HEK293T (cell line): ENCODE results near the gene PCNX2.

ENCODE experiments used
- CTCF ChIA-PET: fragments of 350-600 bp; formaldehyde crosslinking; extraction: SDS; loops from one replicate; lab custom pipeline; 2021; ENCODE audit warnings: antibody characterized with exemption, inconsistent platforms; lab: Yijun Ruan, JAX
- POLR2A ChIA-PET: fragments of 350-600 bp; formaldehyde crosslinking; extraction: SDS; loops from one replicate; lab custom pipeline; 2020; ENCODE audit warnings: antibody characterized with exemption, inconsistent platforms; lab: Yijun Ruan, JAX
- DNase-seq: peaks from one replicate; pipeline ENCODE4 v3.0.0; 2012; ENCODE audit warnings: mixed read lengths; ENCODE audit errors: extremely low spot score
- ARNT ChIP-seq: fragments of 450-650 bp; IDR thresholded peaks from 2 replicates; pipeline ENCODE4 v1.6.1; 2017; ENCODE audit warnings: mild to moderate bottlenecking
- BHLHE40 ChIP-seq: fragments of 450-650 bp; IDR thresholded peaks from 2 replicates; pipeline ENCODE4 v1.6.1; 2016; ENCODE audit warnings: mild to moderate bottlenecking, moderate library complexity, borderline replicate concordance
- CTBP1 ChIP-seq: fragments of 450-650 bp; IDR thresholded peaks from 2 replicates; pipeline ENCODE4 v1.6.1; 2016; ENCODE audit warnings: borderline replicate concordance
- ELF4 ChIP-seq: fragments of 450-650 bp; IDR thresholded peaks from 2 replicates; pipeline ENCODE4 v1.6.1; 2017; ENCODE audit warnings: antibody characterized with exemption
- FOXA1 ChIP-seq: fragments of 450-650 bp; IDR thresholded peaks from 2 replicates; pipeline ENCODE4 v1.6.1; 2016; ENCODE audit warnings: mild to moderate bottlenecking
- FOXK2 ChIP-seq: fragments of 450-650 bp; IDR thresholded peaks from 2 replicates; pipeline ENCODE4 v1.6.1; 2016; ENCODE audit warnings: mild to moderate bottlenecking
- FOXM1 ChIP-seq: fragments of 450-650 bp; IDR thresholded peaks from 2 replicates; pipeline ENCODE4 v1.6.1; 2017; ENCODE audit warnings: mild to moderate bottlenecking, borderline replicate concordance
- HDGF ChIP-seq: fragments of 450-650 bp; IDR thresholded peaks from 2 replicates; pipeline ENCODE4 v1.6.1; 2017; ENCODE audit warnings: antibody characterized with exemption, borderline replicate concordance
- L3MBTL2 ChIP-seq: fragments of 450-650 bp; conservative IDR thresholded peaks from 2 replicates; pipeline ENCODE4 v1.6.1; 2016; ENCODE audit warnings: mild to moderate bottlenecking
- LEF1 ChIP-seq: fragments of 450-650 bp; IDR thresholded peaks from 2 replicates; pipeline ENCODE4 v1.6.1; 2017; ENCODE audit warnings: mild to moderate bottlenecking, borderline replicate concordance
- NFRKB ChIP-seq: fragments of 450-650 bp; IDR thresholded peaks from 2 replicates; pipeline ENCODE4 v1.6.1; 2016; ENCODE audit warnings: mild to moderate bottlenecking, moderate library complexity
- SP1 ChIP-seq: fragments of 450-650 bp; IDR thresholded peaks from 2 replicates; pipeline ENCODE4 v1.6.1; 2017
- SUZ12 ChIP-seq: fragments of 450-650 bp; IDR thresholded peaks from 2 replicates; pipeline ENCODE4 v1.6.1; 2016; ENCODE audit warnings: mild to moderate bottlenecking
- TARDBP ChIP-seq: fragments of 450-650 bp; IDR thresholded peaks from 2 replicates; pipeline ENCODE4 v1.6.1; 2016
- ZNF384 ChIP-seq: fragments of 450-650 bp; IDR thresholded peaks from 2 replicates; pipeline ENCODE4 v1.6.1; 2016
- TF ChIP-seq, protein P1 (sequence below): fragments of 450-650 bp; IDR thresholded peaks from 2 replicates; pipeline ENCODE4 v1.6.1; 2016

PCNX2 gene

DNA sequence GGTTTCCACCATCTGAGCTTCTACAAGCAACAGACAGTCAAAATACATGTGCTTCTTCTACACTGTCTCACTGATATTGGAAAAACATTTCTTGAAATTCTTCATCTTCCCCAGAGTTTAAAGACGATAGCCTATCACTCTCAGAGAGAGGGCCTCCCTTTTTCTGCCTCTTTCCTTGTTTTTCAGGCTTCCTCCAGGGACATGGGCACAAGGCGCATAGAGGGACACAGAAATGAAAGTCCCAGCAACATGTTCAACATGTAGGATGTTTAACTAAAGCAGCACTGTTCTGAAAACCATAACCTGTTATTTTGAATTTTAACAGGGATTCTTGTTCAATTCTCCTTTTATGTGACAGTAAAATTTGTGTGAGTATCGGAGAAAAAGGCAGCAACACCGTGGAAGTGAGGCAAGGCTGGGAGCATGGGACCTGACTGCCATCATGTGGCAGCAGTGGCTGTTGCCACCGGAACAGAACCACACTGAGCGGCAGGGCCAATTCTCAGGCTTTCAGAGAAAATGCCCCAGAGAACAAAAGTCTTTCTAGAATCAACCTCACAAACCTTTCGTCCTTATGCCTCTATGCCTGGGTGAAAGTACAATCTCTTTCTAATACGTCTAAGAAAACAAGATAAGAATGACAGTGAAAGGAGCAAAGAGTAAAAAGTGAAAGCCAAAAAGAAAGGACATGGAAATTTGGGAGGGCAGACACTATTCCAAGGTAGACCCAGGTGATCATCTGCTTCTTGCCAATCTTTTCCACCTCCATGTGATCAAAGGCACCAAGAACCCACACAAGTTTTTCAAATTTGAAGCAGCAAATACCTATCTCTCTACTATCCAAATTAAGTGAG is 54.5 kb downstream of the PCNX2 start:
- DNase-seq = peak; percentile 80
- POLR2A ChIA-PET = no interaction called here
- TF ChIP-seq ELF4 = no peak
- TF ChIP-seq, protein P1, sequence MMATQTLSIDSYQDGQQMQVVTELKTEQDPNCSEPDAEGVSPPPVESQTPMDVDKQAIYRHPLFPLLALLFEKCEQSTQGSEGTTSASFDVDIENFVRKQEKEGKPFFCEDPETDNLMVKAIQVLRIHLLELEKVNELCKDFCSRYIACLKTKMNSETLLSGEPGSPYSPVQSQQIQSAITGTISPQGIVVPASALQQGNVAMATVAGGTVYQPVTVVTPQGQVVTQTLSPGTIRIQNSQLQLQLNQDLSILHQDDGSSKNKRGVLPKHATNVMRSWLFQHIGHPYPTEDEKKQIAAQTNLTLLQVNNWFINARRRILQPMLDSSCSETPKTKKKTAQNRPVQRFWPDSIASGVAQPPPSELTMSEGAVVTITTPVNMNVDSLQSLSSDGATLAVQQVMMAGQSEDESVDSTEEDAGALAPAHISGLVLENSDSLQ = peak; percentile 36; the same call in 1 of the 2 replicates
- CTCF ChIA-PET = interaction anchor here (0.7 to 1.2 kb wide), 2 partner anchors 14 to 614 kb away, joined by 3 to 4 read pairs; no protein-coding TSS in a partner anchor

DNA sequence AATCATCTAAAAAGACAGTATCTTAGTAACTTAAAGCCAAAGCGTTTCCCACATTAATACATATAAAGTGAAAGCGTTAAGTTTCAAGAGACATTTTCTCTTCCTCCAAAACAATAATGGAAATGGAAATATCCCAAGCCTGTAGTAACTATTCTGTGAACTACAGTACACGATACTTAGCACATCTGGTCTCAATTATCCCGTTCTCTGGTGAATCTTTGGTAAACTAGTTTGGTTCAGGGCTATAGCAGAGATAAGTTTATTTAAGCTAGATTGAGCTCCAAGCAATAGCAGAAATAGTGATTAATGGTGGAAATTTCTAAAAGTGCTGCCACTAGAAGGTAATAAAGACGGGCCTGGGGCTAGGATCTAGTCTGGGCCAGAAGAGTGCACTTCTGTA is 55.2 kb downstream of the PCNX2 start:
- ChIA-PET CTCF (interaction anchor here (0.7 to 1.2 kb wide), 2 partner anchors 15 to 613 kb away, joined by 3 to 4 read pairs; no protein-coding TSS in a partner anchor), POLR2A (no interaction called here)
- TF ChIP-seq FOXK2 (no peak), CTBP1 (no peak), SP1 (no peak), ARNT (no peak)
- no peak for DNase-seq

- ChIA-PET CTCF (interaction anchor here (0.5 to 0.6 kb wide), 3 partner anchors 10 to 1371 kb away, joined by 3 to 4 read pairs (median 3); no protein-coding TSS in a partner anchor), POLR2A (no interaction called here)
- DNase-seq = no peak
- TF ChIP-seq ELF4 (no peak), LEF1 (no peak), L3MBTL2 (no peak)
- TF ChIP-seq, protein P1 = peak; percentile 18; the same call in 1 of the 2 replicates
Measured at GRCh38 chr1:233238884-233239431, 56.6 kb downstream of the PCNX2 start.

- DNase-seq = no peak
- POLR2A ChIA-PET = no interaction called here
- TF ChIP-seq HDGF = no peak
- no peak for TF ChIP-seq ELF4
- TF ChIP-seq FOXA1 = no peak
- CTCF ChIA-PET = interaction anchor here (0.6 kb wide), 1 partner anchor 1099 kb away, joined by 4 read pairs; no protein-coding TSS in a partner anchor
Measured at GRCh38 chr1:233237647-233238046, 57.9 kb downstream of the PCNX2 start.

- POLR2A ChIA-PET = no interaction called here
- no peak for DNase-seq
- CTCF ChIA-PET = no interaction called here
- no peak for TF ChIP-seq FOXA1
- no peak for TF ChIP-seq ZNF384
- TF ChIP-seq, protein P1 = no peak
- TF ChIP-seq ARNT = no peak
- no peak for TF ChIP-seq FOXM1
- no peak for TF ChIP-seq FOXK2
- no peak for TF ChIP-seq LEF1
- TF ChIP-seq SUZ12 = no peak
- TF ChIP-seq L3MBTL2 = no peak
- TF ChIP-seq HDGF = no peak
- no peak for TF ChIP-seq BHLHE40
- no peak for TF ChIP-seq TARDBP
- TF ChIP-seq CTBP1 = no peak
- no peak for TF ChIP-seq ELF4
- TF ChIP-seq SP1 = no peak
Measured at GRCh38 chr1:233233508-233234040, 62.0 kb downstream of the PCNX2 start.

DNA sequence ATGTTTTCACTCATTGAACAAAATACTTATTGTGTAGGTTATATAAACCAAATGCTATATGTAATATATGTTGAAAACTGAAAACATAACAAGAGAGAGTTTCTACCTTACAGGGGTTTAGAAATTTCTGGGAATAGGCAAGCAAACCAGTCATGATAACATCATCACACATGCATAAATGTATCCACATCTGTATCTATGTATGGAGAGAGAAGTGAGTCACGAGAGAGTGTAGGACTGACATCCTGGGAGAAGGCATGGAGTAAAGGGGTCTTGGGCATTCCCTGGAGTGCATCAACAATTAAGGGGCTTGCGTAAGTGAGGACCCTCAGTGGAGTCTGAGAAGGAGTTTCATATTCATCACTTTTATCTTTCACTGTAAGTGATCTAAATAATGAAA is 65.5 kb downstream of the PCNX2 start:
- ChIA-PET POLR2A (no interaction called here), CTCF (no interaction called here)
- TF ChIP-seq LEF1 (no peak), ELF4 (no peak), FOXA1 (no peak), NFRKB (no peak), SUZ12 (no peak), L3MBTL2 (no peak), BHLHE40 (no peak), FOXM1 (no peak), HDGF (no peak), ZNF384 (no peak), SP1 (no peak), TARDBP (no peak), FOXK2 (no peak), CTBP1 (no peak), ARNT (no peak)
- TF ChIP-seq, protein P1 = no peak
- no peak for DNase-seq
